Esophagus muscularis mucosa (tissue), 4 donors: Measurements from ENCODE around the gene RBM15.

Source experiments
- CTCF ChIP-seq, 3 experiments: fragments of 200-600 bp in 2 of 3; fragments of 450-650 bp in 1 of 3; sonication (generic) in 2 of 3; IDR thresholded peaks; one replicate each; pipeline ENCODE4 v1.5.1; 2017 to 2019; ENCODE audit warnings: antibody characterized with exemption in 3 of 3, mild to moderate bottlenecking in 2 of 3, moderate library complexity in 1 of 3
- EP300 ChIP-seq: sonication (generic); formaldehyde crosslinking; IDR thresholded peaks from one replicate; pipeline ENCODE4 v1.6.1; 2017; ENCODE audit warnings: antibody characterized with exemption
- POLR2A ChIP-seq: fragments of 450-650 bp; IDR thresholded peaks from one replicate; pipeline ENCODE4 v1.6.1; 2017; ENCODE audit warnings: antibody characterized with exemption, moderate library complexity, mild to moderate bottlenecking, low read depth
- POLR2AphosphoS5 ChIP-seq, 2 donors: sonication (generic); formaldehyde crosslinking; IDR thresholded peaks; one replicate each; pipeline ENCODE4 v1.6.1; 2017; ENCODE audit warnings: antibody characterized with exemption in 2 of 2

- TF ChIP-seq CTCF (IDR thresholded peaks at IDR 0.05) (no peak), POLR2AphosphoS5 (IDR thresholded peaks at IDR 0.05) (no peak), POLR2A (no peak), EP300 (no peak)
Observed at GRCh38 chr1:110309767-110310166, 29.4 kb upstream of the RBM15 start.
